Middle frontal gyrus (tissue), 1 donor: ENCODE data around the gene TBL1X.
A peak's percentile ranks its signal among the peaks of the same experiment; 100 is the strongest.

ENCODE experiments used
- DNase-seq: peaks from one replicate; pipeline ENCODE4 v3.0.0-alpha.2; 2015; ENCODE audit warnings: low spot score; ENCODE audit errors: extremely low spot score

The TBL1X gene

GRCh38 chrX:9700555-9700954, 235.7 kb downstream of the TBL1X start:
- no peak for DNase-seq

GRCh38 chrX:9701790-9702189, 236.9 kb downstream of the TBL1X start:
- DNase-seq = no peak

GRCh38 chrX:9703406-9703805, 238.5 kb downstream of the TBL1X start:
- no peak for DNase-seq

- no peak for DNase-seq
Measured at GRCh38 chrX:9704876-9705465, 240.1 kb downstream of the TBL1X start.

GRCh38 chrX:9706421-9706820, 241.6 kb downstream of the TBL1X start:
- no peak for DNase-seq

GRCh38 chrX:9707306-9708033, 242.6 kb downstream of the TBL1X start:
- no peak for DNase-seq

GRCh38 chrX:9708086-9708485, 243.2 kb downstream of the TBL1X start:
- DNase-seq = no peak

GRCh38 chrX:9708923-9709553, 244.2 kb downstream of the TBL1X start:
- DNase-seq = peak; percentile 11

- DNase-seq = no peak
Measured at GRCh38 chrX:9710332-9710731, 245.5 kb downstream of the TBL1X start.

- DNase-seq = no peak
Measured at GRCh38 chrX:9717376-9717775, 252.5 kb downstream of the TBL1X start.

- DNase-seq = no peak
Measured at GRCh38 chrX:9724711-9725110, 259.9 kb downstream of the TBL1X start.

GRCh38 chrX:9728261-9728660, 263.4 kb downstream of the TBL1X start:
- no peak for DNase-seq

- no peak for DNase-seq
Measured at GRCh38 chrX:9729171-9729885, 264.5 kb downstream of the TBL1X start.

- no peak for DNase-seq
Measured at GRCh38 chrX:9730078-9730477, 265.2 kb downstream of the TBL1X start.

GRCh38 chrX:9730752-9731151, 265.9 kb downstream of the TBL1X start:
- DNase-seq = no peak

GRCh38 chrX:9737363-9737762, 272.5 kb downstream of the TBL1X start:
- DNase-seq = no peak

GRCh38 chrX:9738151-9738550, 273.3 kb downstream of the TBL1X start:
- no peak for DNase-seq

GRCh38 chrX:9739130-9739529, 274.3 kb downstream of the TBL1X start:
- no peak for DNase-seq

- no peak for DNase-seq
Measured at GRCh38 chrX:9745417-9746115, 280.7 kb downstream of the TBL1X start.

GRCh38 chrX:9746148-9746888, 281.5 kb downstream of the TBL1X start:
- DNase-seq = no peak

- DNase-seq = no peak
Measured at GRCh38 chrX:9747644-9748043, 282.8 kb downstream of the TBL1X start.
